ENCODE measurements around the gene RNF144A.

DNA sequence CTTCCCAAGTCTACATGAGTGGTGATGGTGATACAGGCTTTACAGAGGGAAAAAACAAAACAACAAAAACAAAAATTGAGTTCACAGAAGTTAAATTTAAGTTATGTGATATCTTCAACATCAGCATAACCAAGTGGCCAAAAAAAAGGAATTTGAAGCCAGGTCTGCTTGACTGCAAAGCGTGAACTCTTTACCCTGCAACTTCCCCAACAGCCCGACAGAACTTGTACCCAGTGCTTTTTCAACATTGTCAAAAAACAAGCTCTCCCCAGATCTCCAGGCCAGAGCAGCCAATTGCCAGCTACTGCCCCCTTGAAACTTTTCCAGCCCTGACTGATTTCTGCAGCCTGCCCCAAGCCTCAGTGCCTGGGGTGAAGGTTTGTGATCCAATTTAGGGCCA lies 76.7 kb downstream of the RNF144A start:
- TF ChIP-seq POLR2A (IDR thresholded peaks at IDR 0.05) (no peak), POLR2AphosphoS5 (IDR thresholded peaks at IDR 0.05) (no peak)
- TF ChIP-seq, protein P1, sequence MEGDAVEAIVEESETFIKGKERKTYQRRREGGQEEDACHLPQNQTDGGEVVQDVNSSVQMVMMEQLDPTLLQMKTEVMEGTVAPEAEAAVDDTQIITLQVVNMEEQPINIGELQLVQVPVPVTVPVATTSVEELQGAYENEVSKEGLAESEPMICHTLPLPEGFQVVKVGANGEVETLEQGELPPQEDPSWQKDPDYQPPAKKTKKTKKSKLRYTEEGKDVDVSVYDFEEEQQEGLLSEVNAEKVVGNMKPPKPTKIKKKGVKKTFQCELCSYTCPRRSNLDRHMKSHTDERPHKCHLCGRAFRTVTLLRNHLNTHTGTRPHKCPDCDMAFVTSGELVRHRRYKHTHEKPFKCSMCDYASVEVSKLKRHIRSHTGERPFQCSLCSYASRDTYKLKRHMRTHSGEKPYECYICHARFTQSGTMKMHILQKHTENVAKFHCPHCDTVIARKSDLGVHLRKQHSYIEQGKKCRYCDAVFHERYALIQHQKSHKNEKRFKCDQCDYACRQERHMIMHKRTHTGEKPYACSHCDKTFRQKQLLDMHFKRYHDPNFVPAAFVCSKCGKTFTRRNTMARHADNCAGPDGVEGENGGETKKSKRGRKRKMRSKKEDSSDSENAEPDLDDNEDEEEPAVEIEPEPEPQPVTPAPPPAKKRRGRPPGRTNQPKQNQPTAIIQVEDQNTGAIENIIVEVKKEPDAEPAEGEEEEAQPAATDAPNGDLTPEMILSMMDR (IDR thresholded peaks at IDR 0.05) = no peak
